Progenitor cell of endocrine pancreas (in vitro differentiated cells): ENCODE measurements around the gene DUOX2. TPM values are rescaled to one million over a fixed set of nuclear protein-coding genes. Genes with fewer than 3 reads are reported as not detected.

Experiments used
- DNase-seq: peaks from one replicate; pipeline ENCODE4 v3.0.0; 2021; ENCODE audit warnings: low spot score; ENCODE audit not compliant: unreplicated experiment
- H3K27ac Mint-ChIP-seq: 2 replicates; pipeline ENCODE4 v1.8.0; 2021; ENCODE audit warnings: mild to moderate bottlenecking, moderate library complexity, mixed read lengths
- H3K27me3 Mint-ChIP-seq: 2 replicates; pipeline ENCODE4 v1.8.0; 2021; ENCODE audit warnings: mixed read lengths
- H3K36me3 Mint-ChIP-seq: 2 replicates; pipeline ENCODE4 v1.8.0; 2022; ENCODE audit warnings: mixed read lengths; ENCODE audit not compliant: insufficient read depth
- H3K4me1 Mint-ChIP-seq: 2 replicates; pipeline ENCODE4 v1.8.0; 2021; ENCODE audit warnings: low read depth, mixed read lengths
- H3K4me3 Mint-ChIP-seq: 2 replicates; pipeline ENCODE4 v1.8.0; 2021; ENCODE audit warnings: low read depth, mild to moderate bottlenecking, moderate library complexity, mixed read lengths
- H3K9me3 Mint-ChIP-seq: 2 replicates; pipeline ENCODE4 v1.8.0; 2021; ENCODE audit warnings: low read depth, mixed read lengths
- total RNA-seq: library from RNA; stranded (reverse); gene quantifications from 2 replicates; pipeline ENCODE4 v1.2.1, GENCODE V29; 2021
- TF ChIP-seq, protein P1 (sequence below): fragments of 200-600 bp; sonication (generic); IDR thresholded peaks from one replicate; pipeline ENCODE4 v1.5.0; 2021; ENCODE audit warnings: antibody characterized with exemption, mild to moderate bottlenecking; ENCODE audit not compliant: unreplicated experiment

Gene DUOX2
- total RNA-seq, 1 donor from 2014 or later = 0.53 TPM

DNA sequence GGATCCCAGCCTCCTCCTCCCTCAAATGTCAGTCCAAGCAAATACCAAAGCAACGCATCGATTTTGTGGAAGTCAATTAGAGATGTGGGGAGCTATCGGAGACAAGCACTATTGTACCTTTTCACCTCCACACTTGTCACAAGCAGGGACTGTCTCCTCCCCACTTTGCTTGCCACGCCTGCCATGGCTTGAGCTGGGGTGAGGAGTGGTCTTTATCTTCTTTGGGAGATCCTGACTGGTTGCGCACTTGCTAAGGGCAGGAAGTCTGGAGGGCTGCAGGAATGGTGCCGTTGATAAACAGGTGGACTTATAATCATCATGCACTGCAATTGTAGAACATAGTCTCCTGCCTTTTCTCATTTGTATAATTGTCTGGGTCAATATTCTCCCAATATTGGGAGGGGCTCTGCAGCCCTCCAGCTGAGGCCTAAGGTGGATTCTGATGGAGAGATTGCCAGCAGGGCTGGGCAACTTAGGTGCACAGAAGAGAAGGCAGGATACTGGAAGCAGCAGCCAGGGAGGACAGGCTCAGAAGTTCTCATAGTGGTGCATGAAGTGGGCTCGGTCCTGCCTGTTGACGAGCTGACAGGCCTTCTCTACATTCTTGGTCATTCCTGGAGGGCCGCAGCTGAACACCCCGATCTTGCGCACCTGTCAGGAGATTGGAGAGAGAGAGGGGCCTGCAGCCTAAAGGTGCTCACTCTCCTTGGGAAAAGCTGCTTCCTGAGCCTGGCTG, 20.2 kb downstream of the DUOX2 start:
- Mint-ChIP-seq H3K4me3 (no peak overlapping the region), H3K4me1 (peaks cover 2% of the 10 kb centered on the region), H3K27me3 (peaks cover 36% of the 10 kb centered on the region), H3K27ac (peak overlapping the region; percentile 21), H3K9me3 (peaks cover 2% of the 10 kb centered on the region), H3K36me3 (no peaks in the 10 kb centered on the region)
- DNase-seq = no peak
- TF ChIP-seq, protein P1, sequence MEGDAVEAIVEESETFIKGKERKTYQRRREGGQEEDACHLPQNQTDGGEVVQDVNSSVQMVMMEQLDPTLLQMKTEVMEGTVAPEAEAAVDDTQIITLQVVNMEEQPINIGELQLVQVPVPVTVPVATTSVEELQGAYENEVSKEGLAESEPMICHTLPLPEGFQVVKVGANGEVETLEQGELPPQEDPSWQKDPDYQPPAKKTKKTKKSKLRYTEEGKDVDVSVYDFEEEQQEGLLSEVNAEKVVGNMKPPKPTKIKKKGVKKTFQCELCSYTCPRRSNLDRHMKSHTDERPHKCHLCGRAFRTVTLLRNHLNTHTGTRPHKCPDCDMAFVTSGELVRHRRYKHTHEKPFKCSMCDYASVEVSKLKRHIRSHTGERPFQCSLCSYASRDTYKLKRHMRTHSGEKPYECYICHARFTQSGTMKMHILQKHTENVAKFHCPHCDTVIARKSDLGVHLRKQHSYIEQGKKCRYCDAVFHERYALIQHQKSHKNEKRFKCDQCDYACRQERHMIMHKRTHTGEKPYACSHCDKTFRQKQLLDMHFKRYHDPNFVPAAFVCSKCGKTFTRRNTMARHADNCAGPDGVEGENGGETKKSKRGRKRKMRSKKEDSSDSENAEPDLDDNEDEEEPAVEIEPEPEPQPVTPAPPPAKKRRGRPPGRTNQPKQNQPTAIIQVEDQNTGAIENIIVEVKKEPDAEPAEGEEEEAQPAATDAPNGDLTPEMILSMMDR = no peak

DNA sequence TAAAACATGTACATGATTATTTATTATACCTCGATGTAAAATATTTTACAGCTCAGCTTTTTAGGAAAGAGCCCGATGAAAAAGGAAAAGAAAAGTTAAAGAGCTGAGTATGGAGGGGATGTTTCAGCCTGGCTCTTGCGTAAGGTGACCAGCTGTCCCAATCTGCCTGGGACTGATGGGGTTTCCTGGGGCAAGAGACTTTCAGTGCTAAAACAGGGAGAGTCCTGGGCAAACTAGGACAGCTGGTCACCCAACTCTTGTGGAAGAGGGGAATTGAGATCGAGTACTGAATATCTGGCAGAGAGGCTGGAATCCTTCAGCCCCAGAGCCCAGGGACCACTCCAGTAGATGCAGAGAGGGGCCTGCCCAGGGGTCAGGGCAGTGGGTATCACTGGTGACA, 21.0 kb downstream of the DUOX2 start:
- peaks cover 3% of the 10 kb centered on the region for H3K4me1 Mint-ChIP-seq
- no peak for DNase-seq
- TF ChIP-seq, protein P1 = no peak
- no peak overlapping the region for H3K27ac Mint-ChIP-seq
- peaks cover 2% of the 10 kb centered on the region for H3K9me3 Mint-ChIP-seq
- no peak overlapping the region for H3K4me3 Mint-ChIP-seq
- H3K36me3 Mint-ChIP-seq = no peaks in the 10 kb centered on the region
- peaks cover 33% of the 10 kb centered on the region for H3K27me3 Mint-ChIP-seq

DNA sequence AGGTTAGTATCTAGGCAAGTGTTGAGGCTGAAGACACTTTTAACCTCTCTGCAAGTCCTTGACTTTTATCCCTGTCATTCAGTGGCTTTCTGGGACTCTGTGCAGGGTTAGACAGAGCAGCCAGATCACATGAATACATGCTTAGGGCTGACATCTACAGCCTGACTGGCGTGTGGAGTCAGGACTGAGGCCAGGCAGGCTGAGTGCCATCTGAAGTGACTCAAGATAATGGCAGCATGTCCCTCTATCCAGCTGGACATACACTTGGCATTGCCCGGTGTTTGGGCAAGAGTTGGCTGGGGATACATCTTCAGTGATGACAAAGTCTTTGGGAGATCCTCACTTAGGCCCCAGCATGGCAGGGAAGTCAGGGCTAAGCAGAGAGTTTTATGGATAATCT, 22.4 kb downstream of the DUOX2 start:
- Mint-ChIP-seq H3K27me3 (peaks cover 30% of the 10 kb centered on the region), H3K4me3 (no peak overlapping the region), H3K9me3 (peaks cover 2% of the 10 kb centered on the region), H3K4me1 (peaks cover 3% of the 10 kb centered on the region), H3K27ac (no peak overlapping the region), H3K36me3 (no peaks in the 10 kb centered on the region)
- TF ChIP-seq, protein P1 = no peak
- DNase-seq = no peak

DNA sequence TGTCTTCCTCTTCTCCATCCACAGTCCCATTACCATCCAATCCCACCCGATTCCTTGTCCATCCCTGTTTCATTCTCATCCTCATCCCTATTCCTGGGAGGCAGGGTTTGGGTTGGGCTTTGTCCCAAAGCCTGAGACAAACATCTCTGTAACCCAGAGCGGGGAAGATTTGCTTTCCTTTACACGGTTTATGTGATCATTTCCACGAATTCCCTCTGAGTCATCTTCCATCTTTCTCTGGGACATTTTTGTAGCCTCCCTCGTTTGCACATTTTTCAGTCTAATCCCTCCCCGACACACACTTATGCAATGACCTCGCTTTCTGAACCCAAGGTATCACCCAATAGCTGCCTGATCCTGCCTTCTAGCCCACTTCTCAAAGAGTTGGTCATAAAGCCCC, 22.8 kb downstream of the DUOX2 start:
- TF ChIP-seq, protein P1 = no peak
- Mint-ChIP-seq H3K9me3 (peaks cover 2% of the 10 kb centered on the region), H3K4me3 (no peak overlapping the region), H3K4me1 (peaks cover 3% of the 10 kb centered on the region), H3K36me3 (no peaks in the 10 kb centered on the region), H3K27me3 (peaks cover 26% of the 10 kb centered on the region), H3K27ac (no peak overlapping the region)
- no peak for DNase-seq

DNA sequence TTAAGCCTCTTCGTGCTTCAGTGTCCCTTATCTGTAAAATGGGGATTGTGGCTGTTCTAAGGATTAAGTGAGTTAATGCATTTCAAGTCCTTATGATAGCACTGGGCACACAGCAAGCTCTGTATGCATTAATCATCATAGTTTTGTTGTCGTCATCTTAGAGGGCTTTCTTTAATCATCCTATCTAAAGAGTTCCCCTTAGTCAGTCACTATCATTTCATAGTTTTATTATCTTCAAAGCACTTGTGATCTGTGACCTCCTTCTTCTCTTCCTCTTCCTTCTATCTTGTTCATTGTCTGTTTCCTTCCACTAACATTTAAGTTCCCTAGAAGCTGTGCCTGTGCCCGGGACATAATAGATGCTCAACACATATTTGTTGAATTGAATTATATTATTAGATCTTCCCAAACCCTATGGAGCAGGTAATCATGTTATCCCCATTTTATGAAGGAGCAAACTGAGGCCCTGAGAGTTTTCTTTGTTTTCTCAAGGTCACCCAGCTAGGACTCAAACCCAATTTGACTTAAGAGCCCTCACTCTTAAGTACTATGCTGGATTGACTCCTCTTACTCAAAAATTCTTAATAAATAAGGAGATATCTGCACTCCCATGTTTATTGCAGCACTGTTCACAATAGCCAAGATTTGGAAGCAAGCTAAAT, 24.1 kb downstream of the DUOX2 start:
- Mint-ChIP-seq H3K27me3 (peaks cover 24% of the 10 kb centered on the region), H3K36me3 (no peaks in the 10 kb centered on the region), H3K9me3 (peaks cover 2% of the 10 kb centered on the region), H3K4me1 (peaks cover 3% of the 10 kb centered on the region), H3K27ac (no peak overlapping the region), H3K4me3 (no peak overlapping the region)
- no peak for DNase-seq
- TF ChIP-seq, protein P1 = no peak
